ENCODE results near the gene RAB11FIP4.

RAB11FIP4 gene

DNA sequence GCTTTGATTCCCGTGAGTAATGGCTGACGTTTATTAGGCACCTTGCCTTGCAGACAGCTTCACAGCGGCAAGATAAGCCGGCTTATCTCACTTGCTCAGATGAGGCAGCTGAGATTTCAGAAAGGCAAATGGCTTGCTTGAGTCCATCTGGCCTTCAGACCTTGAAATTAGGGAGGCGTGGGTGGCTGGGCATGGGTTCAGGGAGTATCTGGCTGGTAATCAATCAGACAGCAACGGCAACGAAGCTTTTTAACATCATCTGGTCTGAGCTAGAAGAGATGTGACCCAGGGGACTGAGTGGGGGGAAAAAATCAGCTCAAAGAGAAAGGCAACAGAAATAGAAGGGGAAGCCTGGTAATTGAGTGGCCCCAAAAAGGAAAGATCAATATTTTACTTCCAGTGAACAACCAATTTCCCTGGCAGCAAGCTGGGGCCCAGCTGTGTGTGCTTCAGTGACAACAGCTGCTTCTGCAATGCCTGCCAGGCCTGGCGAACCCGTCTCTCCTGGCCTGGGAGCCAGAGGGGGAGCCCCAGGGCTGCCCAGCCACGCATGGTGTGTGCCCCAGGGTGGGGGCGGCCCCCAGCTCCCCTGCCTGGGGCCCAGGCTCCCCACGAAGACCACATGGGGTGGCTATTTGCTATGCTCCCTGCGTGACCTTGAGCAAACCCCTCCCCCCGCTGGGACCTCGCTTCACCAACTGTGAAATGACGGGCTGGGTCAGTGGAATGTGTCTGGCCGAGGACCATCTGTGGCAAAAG lies 34.0 kb downstream of the RAB11FIP4 start:
- TF ChIP-seq, protein P1, sequence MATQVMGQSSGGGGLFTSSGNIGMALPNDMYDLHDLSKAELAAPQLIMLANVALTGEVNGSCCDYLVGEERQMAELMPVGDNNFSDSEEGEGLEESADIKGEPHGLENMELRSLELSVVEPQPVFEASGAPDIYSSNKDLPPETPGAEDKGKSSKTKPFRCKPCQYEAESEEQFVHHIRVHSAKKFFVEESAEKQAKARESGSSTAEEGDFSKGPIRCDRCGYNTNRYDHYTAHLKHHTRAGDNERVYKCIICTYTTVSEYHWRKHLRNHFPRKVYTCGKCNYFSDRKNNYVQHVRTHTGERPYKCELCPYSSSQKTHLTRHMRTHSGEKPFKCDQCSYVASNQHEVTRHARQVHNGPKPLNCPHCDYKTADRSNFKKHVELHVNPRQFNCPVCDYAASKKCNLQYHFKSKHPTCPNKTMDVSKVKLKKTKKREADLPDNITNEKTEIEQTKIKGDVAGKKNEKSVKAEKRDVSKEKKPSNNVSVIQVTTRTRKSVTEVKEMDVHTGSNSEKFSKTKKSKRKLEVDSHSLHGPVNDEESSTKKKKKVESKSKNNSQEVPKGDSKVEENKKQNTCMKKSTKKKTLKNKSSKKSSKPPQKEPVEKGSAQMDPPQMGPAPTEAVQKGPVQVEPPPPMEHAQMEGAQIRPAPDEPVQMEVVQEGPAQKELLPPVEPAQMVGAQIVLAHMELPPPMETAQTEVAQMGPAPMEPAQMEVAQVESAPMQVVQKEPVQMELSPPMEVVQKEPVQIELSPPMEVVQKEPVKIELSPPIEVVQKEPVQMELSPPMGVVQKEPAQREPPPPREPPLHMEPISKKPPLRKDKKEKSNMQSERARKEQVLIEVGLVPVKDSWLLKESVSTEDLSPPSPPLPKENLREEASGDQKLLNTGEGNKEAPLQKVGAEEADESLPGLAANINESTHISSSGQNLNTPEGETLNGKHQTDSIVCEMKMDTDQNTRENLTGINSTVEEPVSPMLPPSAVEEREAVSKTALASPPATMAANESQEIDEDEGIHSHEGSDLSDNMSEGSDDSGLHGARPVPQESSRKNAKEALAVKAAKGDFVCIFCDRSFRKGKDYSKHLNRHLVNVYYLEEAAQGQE (IDR thresholded peaks at IDR 0.05; ENCODE audit: insufficient read depth in 1 of 2, low read depth in 2 of 2, low read length in 2 of 2), result no peak
- TF ChIP-seq POLR2AphosphoS5 (IDR thresholded peaks at IDR 0.05; ENCODE audit: low read depth, low read length), result no peak
- no peak for TF ChIP-seq SIN3A (IDR thresholded peaks at IDR 0.05; ENCODE audit: borderline replicate concordance, insufficient read depth, low read length)
- no peak for TF ChIP-seq TAF1 (IDR thresholded peaks at IDR 0.05; ENCODE audit: borderline replicate concordance, insufficient read depth, low read length)
- TF ChIP-seq FOXP2 (optimal IDR thresholded peaks at IDR 0.05; ENCODE audit: borderline replicate concordance, extremely low read depth, extremely low read length, insufficient read depth), result no peak

DNA sequence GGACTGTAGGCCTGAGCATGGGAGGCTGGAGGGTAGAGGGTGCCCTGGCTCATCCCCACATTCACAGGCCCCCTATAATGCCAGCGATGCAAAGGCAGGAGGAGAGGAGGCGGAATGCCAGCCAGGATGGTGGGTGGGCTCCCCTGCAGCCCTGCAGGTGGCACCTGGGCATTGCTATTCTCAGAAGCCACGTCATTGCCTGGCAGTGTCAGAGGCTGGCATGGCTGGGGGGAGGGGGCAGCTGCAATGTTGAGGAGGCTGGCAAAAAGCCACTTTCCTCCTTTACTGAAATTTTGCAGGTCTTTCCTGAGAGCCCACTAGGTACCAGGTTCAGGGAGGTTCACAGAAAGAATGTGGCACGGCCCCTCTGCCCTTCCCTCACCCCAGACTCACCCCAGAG lies 36.2 kb downstream of the RAB11FIP4 start:
- TF ChIP-seq SIN3A (IDR thresholded peaks at IDR 0.05; ENCODE audit: borderline replicate concordance, insufficient read depth, low read length), result no peak
- no peak for TF ChIP-seq TAF1 (IDR thresholded peaks at IDR 0.05; ENCODE audit: borderline replicate concordance, insufficient read depth, low read length)
- TF ChIP-seq, protein P1 (IDR thresholded peaks at IDR 0.05; ENCODE audit: insufficient read depth in 1 of 2, low read depth in 2 of 2, low read length in 2 of 2), result no peak
- no peak for TF ChIP-seq FOXP2 (optimal IDR thresholded peaks at IDR 0.05; ENCODE audit: borderline replicate concordance, extremely low read depth, extremely low read length, insufficient read depth)
- no peak for TF ChIP-seq POLR2AphosphoS5 (IDR thresholded peaks at IDR 0.05; ENCODE audit: low read depth, low read length)

DNA sequence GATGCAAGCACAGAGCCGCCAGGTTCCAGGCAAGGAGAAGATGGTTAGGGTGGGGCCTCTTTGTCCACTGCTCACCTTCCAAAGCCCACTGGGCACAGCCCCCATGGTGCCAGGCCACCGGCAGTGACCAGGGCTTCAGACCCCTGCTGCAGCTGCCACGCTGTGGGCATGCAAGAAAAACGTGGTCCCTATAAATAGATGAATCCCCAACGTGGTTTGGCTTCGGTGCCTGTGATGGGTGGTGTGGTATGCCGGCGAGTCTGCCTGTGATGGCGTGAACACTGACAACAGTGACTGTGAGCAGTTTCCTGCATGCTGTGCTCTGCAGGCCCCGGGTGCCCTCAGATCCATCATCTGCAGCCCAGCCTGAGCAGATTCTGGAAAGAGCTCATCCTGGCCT lies 36.6 kb downstream of the RAB11FIP4 start:
- no peak for TF ChIP-seq FOXP2 (optimal IDR thresholded peaks at IDR 0.05; ENCODE audit: borderline replicate concordance, extremely low read depth, extremely low read length, insufficient read depth)
- TF ChIP-seq, protein P1 (IDR thresholded peaks at IDR 0.05; ENCODE audit: insufficient read depth in 1 of 2, low read depth in 2 of 2, low read length in 2 of 2), result no peak
- TF ChIP-seq POLR2AphosphoS5 (IDR thresholded peaks at IDR 0.05; ENCODE audit: low read depth, low read length), result no peak
- no peak for TF ChIP-seq TAF1 (IDR thresholded peaks at IDR 0.05; ENCODE audit: borderline replicate concordance, insufficient read depth, low read length)
- TF ChIP-seq SIN3A (IDR thresholded peaks at IDR 0.05; ENCODE audit: borderline replicate concordance, insufficient read depth, low read length), result no peak

DNA sequence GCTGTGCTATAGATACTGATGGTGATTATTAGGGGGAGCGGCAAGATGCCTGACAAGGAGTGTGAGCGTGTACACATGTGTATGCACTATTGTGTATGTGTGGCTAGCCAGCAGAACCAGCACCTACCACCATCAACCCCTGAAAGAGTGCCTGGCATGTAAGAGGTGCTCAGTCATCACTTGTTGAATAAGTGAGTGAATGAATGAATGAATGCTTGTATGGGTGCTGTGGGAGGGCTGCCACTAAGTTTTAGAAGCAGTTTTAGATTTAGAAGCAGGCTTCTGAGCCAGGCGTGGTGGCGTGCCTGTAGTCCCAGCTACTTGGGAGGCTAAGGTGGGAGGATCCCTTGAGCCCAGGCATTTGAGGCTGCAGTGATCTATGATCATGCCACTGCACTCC lies 37.0 kb downstream of the RAB11FIP4 start:
- TF ChIP-seq FOXP2 (optimal IDR thresholded peaks at IDR 0.05; ENCODE audit: borderline replicate concordance, extremely low read depth, extremely low read length, insufficient read depth) (no peak), SIN3A (IDR thresholded peaks at IDR 0.05; ENCODE audit: borderline replicate concordance, insufficient read depth, low read length) (no peak), POLR2AphosphoS5 (IDR thresholded peaks at IDR 0.05; ENCODE audit: low read depth, low read length) (no peak), TAF1 (IDR thresholded peaks at IDR 0.05; ENCODE audit: borderline replicate concordance, insufficient read depth, low read length) (no peak)
- TF ChIP-seq, protein P1 (IDR thresholded peaks at IDR 0.05; ENCODE audit: insufficient read depth in 1 of 2, low read depth in 2 of 2, low read length in 2 of 2), result no peak

All from PFSK-1 (cell line).